ENCODE results near the gene HLCS. TPM values are rescaled to one million over a fixed set of nuclear protein-coding genes. Genes with fewer than 3 reads are reported as not detected.

HLCS gene
- total RNA-seq, 1 experiment from 2014 or later = 55.9 TPM

- no peak overlapping the region for H3K9ac ChIP-seq (ENCODE audit: low read length)
- no peak overlapping the region for H3K27ac ChIP-seq (ENCODE audit: low read length)
- H3K4me1 ChIP-seq (ENCODE audit: low read length) = no peaks in the 10 kb centered on the region
- H3K4me2 ChIP-seq (ENCODE audit: low read depth, low read length, poor library complexity, severe bottlenecking) = no peak overlapping the region
- no peak overlapping the region for H2AFZ ChIP-seq (ENCODE audit: low read length)
- H4K20me1 ChIP-seq (ENCODE audit: insufficient read depth, low read depth, low read length) = no peaks in the 10 kb centered on the region
- H3K27me3 ChIP-seq (ENCODE audit: low read length) = no peaks in the 10 kb centered on the region
- DNase-seq = no peak
- no peaks in the 10 kb centered on the region; the same call in 1 of the 2 replicates for H3K9me3 ChIP-seq (ENCODE audit: low read length)
- no peaks in the 10 kb centered on the region for H3K36me3 ChIP-seq (ENCODE audit: insufficient read depth, low read length)
- H3K79me2 ChIP-seq (ENCODE audit: low read length) = no peaks in the 10 kb centered on the region
- no peaks in the 10 kb centered on the region for H3K9me2 ChIP-seq (replicated peaks; ENCODE audit: insufficient read depth, low read length)
- no peak overlapping the region for H3K4me3 ChIP-seq (ENCODE audit: low read length)
Observed at GRCh38 chr21:36702622-36702968, 263.9 kb downstream of the HLCS start.

GRCh38 chr21:36701756-36702621, 264.5 kb downstream of the HLCS start:
- Histone ChIP-seq H4K20me1 (ENCODE audit: insufficient read depth, low read depth, low read length) (no peaks in the 10 kb centered on the region), H3K9me2 (replicated peaks; ENCODE audit: insufficient read depth, low read length) (no peaks in the 10 kb centered on the region), H3K27me3 (ENCODE audit: low read length) (no peaks in the 10 kb centered on the region), H3K4me2 (ENCODE audit: low read depth, low read length, poor library complexity, severe bottlenecking) (no peak overlapping the region), H3K4me3 (ENCODE audit: low read length) (no peak overlapping the region), H3K9ac (ENCODE audit: low read length) (no peak overlapping the region), H3K36me3 (ENCODE audit: insufficient read depth, low read length) (no peaks in the 10 kb centered on the region), H3K79me2 (ENCODE audit: low read length) (no peaks in the 10 kb centered on the region), H3K4me1 (ENCODE audit: low read length) (no peaks in the 10 kb centered on the region), H3K9me3 (ENCODE audit: low read length) (no peaks in the 10 kb centered on the region; the same call in 1 of the 2 replicates), H3K27ac (ENCODE audit: low read length) (no peak overlapping the region), H2AFZ (ENCODE audit: low read length) (no peak overlapping the region)
- DNase-seq = no peak

- no peak overlapping the region for H3K27ac ChIP-seq (ENCODE audit: low read length)
- H3K4me2 ChIP-seq (ENCODE audit: low read depth, low read length, poor library complexity, severe bottlenecking) = no peak overlapping the region
- H3K79me2 ChIP-seq (ENCODE audit: low read length) = no peaks in the 10 kb centered on the region
- H2AFZ ChIP-seq (ENCODE audit: low read length) = no peak overlapping the region
- H4K20me1 ChIP-seq (ENCODE audit: insufficient read depth, low read depth, low read length) = no peaks in the 10 kb centered on the region
- no peaks in the 10 kb centered on the region; the same call in 1 of the 2 replicates for H3K9me3 ChIP-seq (ENCODE audit: low read length)
- no peak overlapping the region for H3K9ac ChIP-seq (ENCODE audit: low read length)
- no peaks in the 10 kb centered on the region for H3K36me3 ChIP-seq (ENCODE audit: insufficient read depth, low read length)
- no peaks in the 10 kb centered on the region for H3K27me3 ChIP-seq (ENCODE audit: low read length)
- H3K9me2 ChIP-seq (replicated peaks; ENCODE audit: insufficient read depth, low read length) = no peaks in the 10 kb centered on the region
- no peaks in the 10 kb centered on the region for H3K4me1 ChIP-seq (ENCODE audit: low read length)
- no peak overlapping the region for H3K4me3 ChIP-seq (ENCODE audit: low read length)
- no peak for DNase-seq
Observed at GRCh38 chr21:36700971-36701755, 265.3 kb downstream of the HLCS start.

Small RNAs within 50 kb of the gene (small RNA-seq; reads per million reads assigned to genes)
- gene RF00019 (not detected), gene RNA5SP491 (1.5 reads per million, percentile 43 among the genes with 10 or more reads in this experiment)

Other genes with a start within 250 kb of the HLCS start
- gene RIPPLY3, start 40.0 kb upstream of the HLCS start, total RNA-seq (2014; rRNA removed; shearing (Covaris generic); ENCODE audit: low replicate concordance) = not detected in 2 replicates
- gene PIGP, start 106.4 kb upstream of the HLCS start, total RNA-seq (2014; rRNA removed; shearing (Covaris generic); ENCODE audit: low replicate concordance) = 17.1 and 63.1 TPM in 2 replicates
- gene TTC3, start 106.6 kb upstream of the HLCS start, total RNA-seq (2014; rRNA removed; shearing (Covaris generic); ENCODE audit: low replicate concordance) = 204 and 298 TPM in 2 replicates